NB4 (cell line): ENCODE measurements around the gene ANKH.

Source experiments
- DNase-seq: peaks from one replicate; pipeline ENCODE4 v3.0.0; 2010; ENCODE audit warnings: low read depth
- H3K4me3 ChIP-seq: one replicate; pipeline ENCODE4 v1.5.1; 2011; ENCODE audit warnings: mild to moderate bottlenecking, low read depth, low read length, moderate library complexity
- CTCF ChIP-seq: IDR thresholded peaks from one replicate; pipeline ENCODE4 v1.5.1; 2012; ENCODE audit warnings: low read depth, low read length
- MAX ChIP-seq: IDR thresholded peaks from 2 replicates; pipeline ENCODE4 v1.6.1; 2011; ENCODE audit warnings: low read depth, low read length
- MYC ChIP-seq: IDR thresholded peaks from 2 replicates; pipeline ENCODE4 v1.6.1; 2011; ENCODE audit warnings: low read depth, low read length
- POLR2A ChIP-seq: IDR thresholded peaks from 2 replicates; pipeline ENCODE4 v1.6.1; 2011; ENCODE audit warnings: mild to moderate bottlenecking; ENCODE audit not compliant: insufficient read length; ENCODE audit errors: extremely low read depth

Gene ANKH

GRCh38 chr5:14749579-14750101 lies 121.9 kb downstream of the ANKH start:
- H3K4me3 ChIP-seq = no peak overlapping the region
- TF ChIP-seq MAX = no peak
- no peak for TF ChIP-seq MYC
- TF ChIP-seq POLR2A = no peak
- TF ChIP-seq CTCF = no peak
- DNase-seq = no peak

- no peak overlapping the region for H3K4me3 ChIP-seq
- no peak for DNase-seq
- TF ChIP-seq CTCF (no peak), MAX (no peak), POLR2A (no peak), MYC (no peak)
Measured at GRCh38 chr5:14748180-14748900, 123.2 kb downstream of the ANKH start.

GRCh38 chr5:14745753-14746152 lies 125.8 kb downstream of the ANKH start:
- TF ChIP-seq MYC (no peak), POLR2A (no peak), CTCF (no peak)

GRCh38 chr5:14745188-14745563 lies 126.4 kb downstream of the ANKH start:
- no peak for DNase-seq
- TF ChIP-seq CTCF (no peak), POLR2A (no peak), MAX (no peak), MYC (no peak)
- H3K4me3 ChIP-seq = no peak overlapping the region

More at GRCh38 chr5:14745753-14746152, 125.8 kb downstream of the ANKH start:
- no peak for DNase-seq
- no peak overlapping the region for H3K4me3 ChIP-seq

- no peak overlapping the region for H3K4me3 ChIP-seq
- DNase-seq = no peak
- no peak for TF ChIP-seq POLR2A
- TF ChIP-seq CTCF = no peak
- TF ChIP-seq MYC = no peak
- TF ChIP-seq MAX = no peak
Measured at GRCh38 chr5:14744296-14745187, 127.0 kb downstream of the ANKH start.
